ENCODE data around the gene RRP1. TPM values are rescaled to one million over a fixed set of nuclear protein-coding genes. Genes with fewer than 3 reads are reported as not detected.

Gene RRP1, protein sequence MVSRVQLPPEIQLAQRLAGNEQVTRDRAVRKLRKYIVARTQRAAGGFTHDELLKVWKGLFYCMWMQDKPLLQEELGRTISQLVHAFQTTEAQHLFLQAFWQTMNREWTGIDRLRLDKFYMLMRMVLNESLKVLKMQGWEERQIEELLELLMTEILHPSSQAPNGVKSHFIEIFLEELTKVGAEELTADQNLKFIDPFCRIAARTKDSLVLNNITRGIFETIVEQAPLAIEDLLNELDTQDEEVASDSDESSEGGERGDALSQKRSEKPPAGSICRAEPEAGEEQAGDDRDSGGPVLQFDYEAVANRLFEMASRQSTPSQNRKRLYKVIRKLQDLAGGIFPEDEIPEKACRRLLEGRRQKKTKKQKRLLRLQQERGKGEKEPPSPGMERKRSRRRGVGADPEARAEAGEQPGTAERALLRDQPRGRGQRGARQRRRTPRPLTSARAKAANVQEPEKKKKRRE
- total RNA-seq: 12.6 and 15.6 TPM in 2 replicates

DNA sequence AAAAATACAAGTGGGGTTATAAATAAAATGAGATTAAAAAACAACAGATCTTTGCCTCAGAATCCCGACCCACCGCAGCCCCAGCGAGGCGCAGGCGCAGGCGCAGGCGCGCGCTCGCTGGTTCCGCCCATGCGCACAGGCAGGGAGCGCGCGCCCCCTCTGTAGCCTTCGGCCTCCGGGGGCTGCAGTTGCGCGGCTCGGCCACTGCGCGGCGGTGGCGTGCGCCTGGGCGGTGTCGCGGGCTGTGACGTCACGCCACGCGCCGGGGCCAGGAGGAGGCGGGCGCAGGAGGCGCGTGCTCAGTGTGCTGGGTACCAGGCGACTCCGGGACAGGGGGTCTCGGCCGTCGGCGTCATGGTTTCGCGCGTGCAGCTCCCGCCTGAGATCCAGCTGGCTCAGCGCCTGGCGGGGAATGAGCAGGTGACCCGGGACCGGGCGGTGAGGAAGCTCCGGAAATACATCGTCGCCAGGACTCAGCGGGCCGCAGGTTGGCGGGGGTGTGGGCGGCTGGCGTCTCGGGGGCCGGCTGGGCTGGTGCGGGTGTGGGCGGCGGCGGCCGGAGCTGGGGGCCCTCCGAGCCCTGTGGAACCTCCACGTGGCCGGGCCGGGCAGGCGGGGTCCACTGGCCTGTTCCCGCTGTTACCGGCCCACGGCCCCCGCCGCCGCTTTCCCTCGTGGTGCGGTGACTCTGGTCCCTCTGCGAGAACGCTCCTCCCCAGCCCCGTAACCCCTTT is at the start of gene RRP1:
Gene RRP1 (plus strand): TSS at position 302 of the 734 bp plus-strand sequence. CDS start 53 bp downstream, at position 355.
- peak; percentile 64 to 90 for DNase-seq (ENCODE audit: low read depth in 2 of 2)

DNA sequence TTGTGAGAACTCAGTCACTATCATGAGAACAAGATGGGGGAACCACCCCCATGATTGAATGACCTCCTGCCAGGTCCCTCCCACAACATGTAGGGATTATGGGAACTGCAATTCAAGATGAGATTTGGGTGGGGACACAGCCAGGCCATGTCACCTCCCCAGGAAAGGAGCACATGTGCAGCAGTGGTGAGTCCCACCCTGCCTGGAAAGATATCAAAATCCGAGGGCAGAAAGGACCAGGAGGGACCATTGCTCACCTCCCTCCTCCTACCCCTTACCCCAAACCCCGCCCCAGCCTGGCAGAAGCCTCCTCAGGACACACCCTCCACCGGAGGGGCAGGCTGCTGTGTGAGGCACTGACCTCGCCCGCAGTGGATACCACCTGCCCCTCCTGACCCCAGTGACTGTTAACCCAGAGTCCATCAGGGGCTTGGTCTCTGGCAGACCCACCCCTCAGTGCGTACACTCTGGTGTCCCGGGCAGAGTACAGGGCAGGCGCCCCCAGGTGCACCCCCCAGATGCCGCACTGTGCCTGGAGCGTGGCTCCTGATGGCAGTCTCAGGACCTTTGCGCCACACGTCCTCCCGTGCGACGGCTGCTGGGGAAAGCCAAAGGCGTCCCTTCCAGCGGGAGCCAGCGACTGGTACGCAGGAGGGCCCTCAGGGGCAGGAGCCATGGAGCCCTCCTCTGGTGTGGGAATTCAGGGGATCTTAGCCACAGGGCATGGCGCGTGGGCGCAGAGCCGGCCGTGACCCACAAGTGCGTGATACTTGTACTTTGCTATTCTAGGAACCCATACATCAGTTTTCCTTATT is 49.5 kb upstream of the RRP1 start:
- DNase-seq (ENCODE audit: low read depth in 2 of 2): no peak

DNA sequence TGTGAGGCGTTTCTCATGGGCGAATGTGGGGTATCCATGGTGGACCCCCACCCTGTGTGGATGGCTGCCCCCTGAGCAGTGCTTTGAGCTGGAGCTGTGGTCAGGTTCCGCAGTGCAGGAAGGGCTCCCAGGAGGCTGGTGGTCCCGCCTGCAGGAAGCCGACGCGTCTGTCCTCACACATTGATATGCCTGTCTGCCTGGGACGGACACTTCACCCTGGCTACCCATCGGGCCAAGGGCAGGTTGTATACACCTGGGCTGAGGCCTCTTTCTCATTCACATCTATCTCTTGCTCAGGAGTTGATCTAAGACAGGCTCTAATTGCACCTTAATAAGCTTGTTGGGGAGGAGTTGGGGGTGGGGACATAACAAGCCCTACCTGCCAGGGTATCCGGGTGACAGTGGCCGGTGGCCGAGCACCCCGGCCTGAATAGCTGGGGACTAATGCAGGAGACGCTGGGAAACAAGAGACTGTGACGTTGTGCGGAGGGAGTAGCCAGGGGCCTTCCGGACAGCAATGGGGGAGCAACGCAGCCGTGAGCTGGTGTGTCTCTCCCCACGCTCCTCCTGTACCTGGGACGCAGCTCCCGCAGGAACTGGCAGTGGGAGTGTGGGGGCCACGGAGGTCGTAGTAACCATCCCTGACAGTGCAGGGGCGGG is 48.8 kb upstream of the RRP1 start:
- peak in 1 of 2 donors; percentile 55 for DNase-seq (ENCODE audit: low read depth in 2 of 2)

DNA sequence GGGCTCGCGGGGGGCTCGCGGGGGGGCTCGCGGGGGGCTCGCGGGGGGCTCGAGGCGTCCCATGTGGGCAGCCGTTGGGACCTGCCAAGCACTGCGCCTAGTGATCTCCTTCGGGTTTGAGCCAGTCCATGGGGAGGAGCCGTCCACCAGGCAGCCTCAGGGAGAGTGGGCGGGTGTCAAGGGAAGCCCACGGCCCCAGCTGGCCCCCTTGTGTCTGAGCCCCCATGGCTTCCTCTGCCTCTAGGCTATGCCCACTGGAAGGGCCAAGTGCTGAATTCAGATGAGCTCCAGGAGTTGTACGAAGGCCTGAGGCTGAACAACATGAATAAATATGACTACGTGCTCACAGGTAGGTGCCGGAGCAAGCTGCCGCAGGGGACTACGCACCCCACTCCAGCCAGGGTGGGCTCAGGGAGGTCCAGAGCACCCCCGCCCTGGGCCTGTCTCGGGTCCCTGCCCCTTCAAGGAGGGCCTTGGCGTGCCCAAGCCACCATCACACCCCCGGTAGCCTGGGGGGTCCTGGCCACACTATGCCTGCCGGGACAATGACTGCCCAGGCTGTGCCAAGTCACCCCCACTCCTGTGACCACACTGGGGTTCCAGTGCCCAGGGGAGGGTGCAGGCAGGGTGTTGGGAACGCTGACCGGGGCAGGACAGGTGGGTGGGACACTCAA is 47.8 kb upstream of the RRP1 start:
- DNase-seq (ENCODE audit: low read depth in 2 of 2): no peak

GRCh38 chr21:43743947-43744346 is 45.4 kb upstream of the RRP1 start:
- DNase-seq (ENCODE audit: low read depth in 2 of 2): no peak

GRCh38 chr21:43744725-43745124 is 44.7 kb upstream of the RRP1 start:
- no peak for DNase-seq (ENCODE audit: low read depth in 2 of 2)

DNA sequence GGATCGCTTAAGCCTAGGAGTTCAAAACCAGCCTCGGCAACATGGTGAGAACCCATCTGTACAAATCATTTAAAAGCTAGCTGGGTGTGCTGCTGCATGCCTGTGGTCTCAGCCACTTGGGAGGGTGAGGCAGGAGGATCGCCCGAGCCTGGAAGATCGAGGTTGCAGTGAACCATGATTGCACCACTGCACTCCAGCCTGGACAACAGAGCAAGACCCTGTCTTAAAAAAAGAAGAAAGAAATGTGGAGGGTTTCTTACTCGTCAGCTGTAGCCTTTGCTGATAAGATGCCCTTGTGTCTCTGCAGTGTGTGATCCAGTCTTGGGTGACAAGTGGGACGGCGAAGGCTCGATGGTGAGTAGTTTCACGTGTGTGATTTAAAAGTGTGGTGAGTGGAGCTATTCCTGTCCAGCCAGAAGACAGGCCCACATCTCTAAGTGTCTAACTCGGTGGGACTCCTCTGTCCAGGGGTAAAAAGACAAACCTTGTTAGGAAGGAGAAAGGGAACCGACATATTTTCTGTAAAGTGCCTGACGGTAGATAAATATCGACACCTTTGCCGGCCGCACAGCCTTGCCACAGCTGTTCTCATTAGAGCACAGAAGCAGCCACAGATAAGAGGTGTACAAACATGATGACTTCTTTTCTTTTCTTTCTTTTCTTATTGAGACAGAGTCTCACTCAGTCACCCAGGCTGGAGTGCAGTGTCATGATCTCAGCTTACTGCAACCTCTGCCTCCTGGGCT is 43.4 kb upstream of the RRP1 start:
- DNase-seq (ENCODE audit: low read depth in 2 of 2): no peak

DNA sequence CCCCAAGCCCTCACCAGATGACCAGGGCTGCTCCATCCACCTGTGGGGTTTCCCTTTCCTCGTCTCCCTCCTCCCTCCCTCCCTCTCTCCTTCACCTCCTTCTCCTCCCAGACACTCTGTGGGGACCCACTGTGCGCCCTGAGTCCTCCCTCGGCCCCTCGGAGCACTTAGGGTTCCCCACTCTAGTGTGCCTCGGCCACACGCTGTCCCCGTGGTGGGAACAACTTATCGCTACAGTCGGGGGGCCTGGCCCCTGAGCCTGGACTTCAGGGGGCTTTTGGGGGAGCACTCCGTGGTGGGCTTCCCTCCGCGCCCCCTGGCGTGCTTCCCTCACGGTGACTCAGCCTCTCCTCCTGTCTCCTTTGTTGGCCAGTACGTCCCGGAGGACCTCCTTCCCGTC is 40.8 kb upstream of the RRP1 start:
- DNase-seq (ENCODE audit: low read depth in 2 of 2): no peak

- DNase-seq (ENCODE audit: low read depth in 2 of 2): no peak
Observed at GRCh38 chr21:43749651-43750262, 39.6 kb upstream of the RRP1 start.

DNA sequence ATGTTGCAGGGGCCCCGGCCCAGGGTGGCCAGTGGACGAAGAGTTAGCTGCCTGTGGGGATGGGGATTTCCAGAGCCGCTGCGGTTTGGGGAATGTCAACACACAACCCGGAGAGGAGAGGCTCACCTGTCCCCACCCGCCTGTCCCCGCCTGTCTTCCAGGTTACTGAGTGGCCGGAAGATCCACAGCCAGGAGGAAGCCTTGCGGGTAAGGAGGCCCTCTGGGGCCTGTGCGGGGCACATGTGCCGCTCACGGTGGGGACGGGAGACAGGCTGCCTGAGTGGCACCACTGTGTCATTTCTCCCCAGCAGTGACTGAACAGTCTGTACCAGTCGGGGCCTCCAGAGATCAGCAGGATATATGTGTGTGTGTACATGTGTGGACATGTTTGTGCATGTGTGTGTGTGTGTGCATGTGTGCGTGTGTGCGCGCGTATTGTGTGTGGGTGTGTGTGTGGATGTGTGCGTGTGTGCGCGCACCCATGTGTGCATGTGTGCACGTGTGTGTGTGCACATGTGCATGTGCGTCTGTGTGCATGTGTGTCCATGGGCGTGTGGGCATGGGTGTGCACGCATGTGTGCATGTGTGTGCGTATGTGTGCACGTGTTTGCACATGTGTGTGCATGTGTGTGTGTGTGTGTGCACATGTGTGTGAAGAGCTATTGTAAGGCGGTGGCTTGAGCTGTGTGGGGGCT is 38.9 kb upstream of the RRP1 start:
- DNase-seq (ENCODE audit: low read depth in 2 of 2): no peak

DNA sequence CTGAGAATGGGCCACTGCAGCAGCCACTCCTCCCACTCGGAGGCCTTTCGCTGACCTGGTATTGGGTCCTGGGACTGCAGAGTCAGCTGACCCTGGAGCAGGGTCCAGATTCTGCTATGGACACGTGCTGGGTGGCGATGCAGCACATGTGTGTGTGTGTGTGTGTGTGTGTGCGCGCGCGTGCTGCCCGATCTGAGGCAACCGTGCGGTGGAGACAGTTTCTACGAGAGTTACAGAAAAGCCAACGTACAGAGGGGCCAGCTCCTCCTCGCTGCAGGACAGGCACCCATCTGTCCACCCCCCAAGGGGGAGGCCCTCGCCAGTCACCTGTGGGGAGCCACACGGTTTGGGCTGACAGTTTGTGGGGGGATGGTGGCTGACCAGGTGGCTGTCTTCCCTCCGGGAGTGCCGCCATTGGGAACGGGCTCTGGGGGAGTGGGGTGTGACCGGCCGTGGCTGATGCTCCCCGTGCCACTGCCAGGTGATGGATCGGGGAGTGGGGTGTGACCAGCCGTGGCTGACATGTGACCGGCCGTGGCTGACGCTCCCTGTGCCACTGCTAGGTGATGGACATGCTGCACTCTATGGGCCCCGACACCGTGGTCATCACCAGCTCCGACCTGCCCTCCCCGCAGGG is 37.3 kb upstream of the RRP1 start:
- no peak for DNase-seq (ENCODE audit: low read depth in 2 of 2)

- DNase-seq (ENCODE audit: low read depth in 2 of 2): no peak
Observed at GRCh38 chr21:43752758-43753438, 36.5 kb upstream of the RRP1 start.

- no peak for DNase-seq (ENCODE audit: low read depth in 2 of 2)
Observed at GRCh38 chr21:43753439-43753799, 36.0 kb upstream of the RRP1 start.

DNA sequence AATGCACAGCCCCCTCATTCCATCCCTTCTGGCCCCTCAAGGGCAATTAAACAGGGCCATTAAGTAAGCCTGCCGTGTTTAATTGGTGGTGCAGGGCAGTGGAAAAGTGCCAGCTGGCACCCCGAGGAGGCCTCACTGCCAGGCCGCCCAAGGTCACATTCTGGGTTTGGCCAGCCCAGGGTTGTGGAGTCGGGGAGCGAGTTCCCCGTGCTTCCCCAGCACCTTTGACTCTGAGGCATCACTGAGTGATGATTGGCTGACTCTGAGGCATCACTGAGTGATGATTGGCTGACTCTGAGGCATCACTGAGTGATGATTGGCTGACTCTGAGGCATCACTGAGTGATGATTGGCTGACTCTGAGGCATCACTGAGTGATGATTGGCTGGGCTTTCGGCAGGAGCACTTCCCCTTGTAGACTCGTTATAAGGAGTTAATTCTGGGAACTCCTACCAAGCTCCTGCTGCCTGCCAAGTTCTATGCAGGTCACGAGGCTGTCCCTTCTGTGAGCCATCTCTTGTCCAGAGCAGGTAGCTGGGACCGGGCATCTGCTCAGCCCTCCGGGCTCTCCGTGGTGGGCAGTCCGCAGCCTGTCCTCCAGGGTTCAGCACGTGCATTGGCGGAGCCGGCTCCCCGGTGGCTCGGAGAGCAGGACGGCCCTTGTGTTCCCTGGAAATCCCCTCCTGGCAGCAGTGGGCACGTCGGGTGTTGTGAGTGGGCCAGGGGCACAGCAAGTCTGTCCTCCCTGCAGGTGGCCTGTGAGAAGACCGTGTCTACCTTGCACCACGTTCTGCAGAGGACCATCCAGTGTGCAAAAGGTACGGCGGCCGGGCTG is 34.2 kb upstream of the RRP1 start:
- DNase-seq (ENCODE audit: low read depth in 2 of 2): no peak

GRCh38 chr21:43755820-43756594 is 33.4 kb upstream of the RRP1 start:
- no peak for DNase-seq (ENCODE audit: low read depth in 2 of 2)

DNA sequence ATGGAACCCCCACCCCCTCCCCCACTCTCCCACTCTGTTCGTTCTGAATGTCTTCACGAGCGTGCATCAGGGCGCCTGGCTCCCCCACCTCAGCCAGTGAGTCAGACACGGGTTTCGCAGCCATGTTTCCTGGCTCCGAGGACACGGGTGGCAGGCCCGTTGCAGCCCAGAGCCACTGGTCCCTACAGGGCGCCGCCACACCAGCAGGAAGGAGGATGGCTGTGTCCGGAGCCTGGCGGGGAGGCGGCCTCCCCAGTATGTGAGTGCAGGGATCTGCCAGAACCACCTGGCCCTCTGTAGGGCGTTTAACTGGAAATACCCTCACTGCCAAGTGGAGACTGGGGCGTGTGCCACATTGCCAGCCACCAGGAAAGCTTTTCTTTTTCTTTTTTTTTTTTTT is 31.8 kb upstream of the RRP1 start:
- no peak for DNase-seq (ENCODE audit: low read depth in 2 of 2)
